Measurements from ENCODE around the gene FAM53A.
"Not testable (repeated sequence)": the region's sequence is repeated elsewhere in the genome, so short reads cannot be mapped to it uniquely, and the experiment has no call there.

FAM53A gene

DNA sequence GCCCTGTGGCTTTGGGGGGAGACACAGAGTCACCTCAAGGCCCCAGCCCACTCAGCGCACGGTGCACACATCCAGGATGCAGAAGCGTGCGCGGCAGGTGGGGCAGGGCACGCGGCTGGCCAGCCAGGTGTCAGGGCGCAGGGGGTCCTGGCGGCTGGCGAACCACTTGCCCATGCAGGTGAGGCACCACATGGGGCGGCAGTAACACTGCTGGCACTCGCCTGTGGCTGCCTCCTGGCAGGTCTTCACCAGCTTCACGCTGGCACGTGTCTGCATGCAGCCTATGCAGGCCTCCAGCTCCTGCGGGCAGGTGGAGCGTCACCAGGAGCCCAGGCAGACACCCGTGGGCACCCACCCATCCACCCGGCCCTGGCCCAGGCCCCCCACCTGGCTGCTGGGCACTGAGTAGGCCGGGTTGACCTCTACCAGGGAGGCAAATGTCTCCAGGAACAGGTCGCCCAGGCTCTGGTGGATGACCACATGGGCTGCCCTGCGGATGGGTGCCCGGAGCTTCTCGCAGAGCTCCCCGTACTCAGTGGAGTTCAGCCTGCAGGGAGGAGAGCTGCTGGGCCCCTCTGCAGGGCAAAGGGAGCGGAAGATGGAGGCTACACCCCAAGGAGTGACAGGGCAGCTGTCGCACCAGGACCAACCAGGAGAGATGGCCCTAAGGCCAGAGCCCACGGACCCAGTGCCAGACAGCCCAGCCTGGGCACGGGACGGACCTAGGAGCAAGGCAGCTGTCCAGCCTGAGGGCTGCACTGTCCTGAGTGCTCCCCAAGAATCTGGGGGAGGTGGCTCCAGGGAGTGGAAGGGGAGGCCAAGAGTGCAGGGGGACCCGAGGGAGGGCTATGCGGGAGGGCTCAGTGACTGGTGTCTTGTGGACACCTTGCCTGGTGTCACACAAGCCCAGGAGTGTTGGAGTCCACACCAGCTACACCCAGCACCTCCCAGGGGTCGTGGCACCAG, 33.3 kb upstream of the FAM53A start:
- no peak for DNase-seq (ENCODE audit: low spot score)

DNA sequence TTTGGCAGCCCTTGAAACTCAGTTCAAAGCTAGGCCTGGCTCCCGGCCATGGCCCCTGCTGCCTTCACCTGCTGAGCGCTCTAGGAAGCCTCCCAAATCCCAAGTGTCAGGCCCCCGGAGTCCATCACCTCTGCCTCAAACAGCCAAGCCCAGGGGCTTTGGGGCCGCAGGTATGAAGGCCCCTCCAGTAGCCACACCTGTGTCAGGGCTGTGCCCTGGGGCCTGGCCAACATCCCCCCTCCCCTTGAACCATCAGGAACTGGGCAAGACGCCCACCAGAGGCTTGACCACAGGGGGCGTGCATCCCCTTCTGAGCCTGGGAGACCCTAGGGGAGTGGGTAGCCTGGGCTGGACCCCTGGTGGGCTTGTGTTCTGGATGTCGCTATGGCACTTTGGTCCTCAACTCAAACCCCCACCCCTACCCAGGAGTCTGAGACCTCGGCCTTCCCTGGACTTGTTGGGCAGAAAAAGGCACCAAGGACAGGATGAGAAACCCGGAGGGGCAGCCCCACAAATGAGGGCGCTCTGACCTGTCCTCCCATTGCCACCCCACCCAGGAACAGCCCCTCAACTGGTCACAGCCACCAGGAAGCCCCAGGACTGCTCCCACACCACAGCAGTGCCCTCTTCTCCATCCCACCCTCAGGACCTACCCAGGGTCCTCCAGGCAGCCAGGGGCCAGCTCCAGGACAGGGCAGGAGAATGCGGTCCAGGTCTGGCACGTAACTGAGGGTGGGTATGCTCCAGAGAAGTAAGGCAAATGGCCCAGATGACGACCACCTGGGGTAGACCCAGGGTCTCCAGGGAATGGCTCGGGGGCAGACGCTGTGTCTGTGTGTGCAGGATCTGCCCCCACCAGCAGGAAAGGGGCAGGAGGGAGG, 32.2 kb upstream of the FAM53A start:
- DNase-seq (ENCODE audit: low spot score) = no peak

DNA sequence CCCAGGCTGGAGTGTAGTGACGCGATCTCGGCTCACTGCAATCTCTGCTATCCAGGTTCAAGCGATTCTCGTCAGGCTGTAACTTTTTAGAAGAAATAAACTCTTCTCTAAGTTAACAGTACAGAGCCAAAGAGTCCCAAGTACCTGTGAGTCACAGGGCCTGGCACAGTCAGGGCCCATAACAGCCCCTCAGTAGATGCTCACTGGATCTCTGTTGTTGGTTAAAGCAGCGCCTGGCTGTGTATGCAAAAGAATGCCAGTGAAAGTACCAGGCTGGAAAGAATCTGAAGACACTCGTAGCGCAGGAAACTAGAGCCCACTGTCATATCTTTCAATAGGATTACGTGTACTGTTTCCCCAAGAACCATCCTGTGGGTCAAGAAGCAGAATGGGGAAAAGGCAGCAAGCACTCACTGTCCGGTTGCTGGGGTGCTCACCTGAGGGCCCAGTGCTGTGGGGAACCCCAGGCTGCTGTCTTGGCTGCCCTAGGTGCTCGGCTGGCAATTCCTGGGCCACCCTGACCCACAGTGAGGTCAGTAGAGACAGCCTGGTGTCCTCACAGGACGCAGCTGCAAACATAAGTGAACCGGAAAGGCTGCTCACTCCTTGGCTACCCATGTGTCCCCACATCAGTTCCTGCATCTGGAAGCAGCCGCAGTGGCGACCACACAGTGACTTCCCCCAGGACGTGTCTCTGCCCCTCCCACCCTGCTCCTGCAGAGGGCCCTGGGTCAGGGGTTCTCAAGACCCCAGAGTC, 31.1 kb upstream of the FAM53A start:
- no peak for DNase-seq (ENCODE audit: low spot score)

DNA sequence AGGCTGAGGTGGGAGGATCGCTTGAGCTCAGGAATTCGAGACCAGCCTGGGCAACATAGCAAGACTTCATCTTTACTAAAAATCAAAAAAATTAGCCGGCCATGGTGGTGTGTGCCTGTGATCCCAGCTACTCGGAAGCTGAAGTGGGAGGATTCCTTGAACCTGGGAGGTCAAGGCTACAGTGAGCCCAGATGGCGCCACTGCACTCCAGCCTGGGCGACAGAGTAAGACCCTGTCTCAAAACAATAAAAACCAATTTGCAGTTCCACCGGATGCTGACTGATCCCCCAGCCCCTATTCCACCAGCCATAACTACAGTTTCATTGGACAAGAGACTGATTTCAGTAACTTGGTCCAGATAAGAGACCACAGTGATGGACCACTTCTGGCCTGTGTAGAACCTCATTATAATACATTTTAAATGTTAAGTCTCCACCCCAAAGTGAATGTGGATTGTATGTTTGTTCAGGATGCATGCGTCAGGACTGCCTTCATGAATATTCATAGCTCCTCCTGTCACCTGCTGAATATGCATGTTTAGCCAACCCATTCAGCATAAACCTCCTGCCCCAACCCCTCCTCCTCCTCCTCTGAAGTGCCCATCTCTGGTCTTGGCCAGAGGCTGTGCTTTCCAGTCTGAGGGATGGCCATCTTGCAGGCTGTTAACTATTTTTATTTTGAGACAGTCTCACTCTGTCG, 30.3 kb upstream of the FAM53A start:
- no peak for DNase-seq (ENCODE audit: low spot score)

DNA sequence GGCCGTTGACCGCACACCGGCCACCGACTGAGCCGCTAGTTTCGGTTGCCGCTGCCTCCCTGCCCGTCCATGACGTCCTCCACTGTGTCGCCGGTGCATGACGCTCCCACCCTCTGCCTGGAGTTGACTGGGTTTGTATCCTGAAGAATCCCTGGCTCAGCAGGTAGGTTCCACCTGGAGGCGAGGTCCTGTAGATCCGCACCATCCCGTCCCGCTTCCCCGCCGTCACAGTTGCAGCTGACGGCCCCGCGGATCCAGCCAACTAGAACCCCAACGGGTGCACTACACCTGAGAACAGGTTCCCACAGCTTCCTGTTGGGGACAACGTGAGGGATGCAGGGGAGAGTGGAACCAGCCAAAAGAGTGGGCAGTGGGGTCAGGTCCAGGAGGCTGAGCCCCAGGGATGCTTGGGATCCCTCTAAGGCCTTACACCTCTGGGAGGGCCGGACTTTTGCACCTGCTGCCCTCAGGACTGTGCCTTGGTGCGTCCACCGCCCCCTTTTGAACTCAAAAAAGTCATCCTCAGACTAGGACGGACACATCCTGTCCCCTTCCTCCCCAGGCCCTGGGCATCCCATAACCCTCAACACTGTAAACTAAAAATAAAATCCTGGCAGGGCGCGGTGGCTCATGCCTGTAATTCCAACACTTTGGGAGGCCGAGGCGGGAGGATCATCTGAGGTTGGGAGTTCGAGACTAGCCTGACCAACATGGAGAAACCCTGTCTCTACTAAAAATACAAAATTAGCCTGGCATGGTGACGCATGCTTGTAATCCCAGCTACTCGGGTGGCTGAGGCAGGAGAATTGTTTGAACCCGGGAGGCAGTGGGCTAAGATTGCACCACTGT, 29.1 kb upstream of the FAM53A start:
- no peak for DNase-seq (ENCODE audit: low spot score)

DNA sequence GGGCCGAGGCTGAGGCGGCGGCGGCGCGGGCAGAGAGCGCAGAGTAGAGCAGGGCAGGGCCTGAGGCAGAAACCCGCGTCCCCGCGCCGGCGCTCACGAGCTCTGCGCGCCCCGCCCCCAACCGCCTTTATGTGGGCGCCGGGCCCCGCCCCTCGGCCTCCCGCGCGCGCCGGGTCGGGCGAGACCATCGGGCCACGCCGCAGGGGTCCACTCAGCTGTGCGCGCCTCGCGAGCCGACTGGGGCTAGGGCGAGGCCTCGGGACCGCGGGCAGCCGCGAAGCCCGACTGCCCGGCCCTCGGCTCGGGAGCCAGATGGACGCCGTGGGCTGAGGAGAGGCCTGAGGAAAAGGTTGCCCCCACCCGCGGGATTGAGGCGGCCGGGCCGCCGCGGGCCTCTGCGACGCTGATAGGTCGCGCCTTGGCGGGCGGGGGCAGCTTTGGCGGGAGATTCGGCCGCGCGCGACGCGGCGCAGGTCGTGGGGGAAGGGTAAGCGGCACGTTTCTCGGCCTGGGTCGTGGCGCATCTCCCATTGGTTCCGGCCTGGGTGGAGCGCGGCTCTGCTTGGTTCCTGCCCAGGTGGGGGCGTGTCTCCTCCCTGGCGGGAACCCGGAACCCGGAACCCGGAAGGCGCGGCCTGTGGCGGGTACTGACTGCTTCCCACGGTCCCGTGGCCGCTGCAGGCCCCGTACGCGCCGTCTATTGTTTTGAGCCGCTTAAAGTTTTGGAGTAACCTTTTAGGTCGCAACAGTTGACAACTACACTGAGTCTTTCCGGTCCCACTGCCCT, 28.3 kb upstream of the FAM53A start, which contains the start of gene SLBP:
SLBP (minus strand) TSS at position 104 of the 787 bp plus-strand sequence. CDS start 131 bp downstream, outside the sequence.
- peak; percentile 89 for DNase-seq (ENCODE audit: low spot score)

DNA sequence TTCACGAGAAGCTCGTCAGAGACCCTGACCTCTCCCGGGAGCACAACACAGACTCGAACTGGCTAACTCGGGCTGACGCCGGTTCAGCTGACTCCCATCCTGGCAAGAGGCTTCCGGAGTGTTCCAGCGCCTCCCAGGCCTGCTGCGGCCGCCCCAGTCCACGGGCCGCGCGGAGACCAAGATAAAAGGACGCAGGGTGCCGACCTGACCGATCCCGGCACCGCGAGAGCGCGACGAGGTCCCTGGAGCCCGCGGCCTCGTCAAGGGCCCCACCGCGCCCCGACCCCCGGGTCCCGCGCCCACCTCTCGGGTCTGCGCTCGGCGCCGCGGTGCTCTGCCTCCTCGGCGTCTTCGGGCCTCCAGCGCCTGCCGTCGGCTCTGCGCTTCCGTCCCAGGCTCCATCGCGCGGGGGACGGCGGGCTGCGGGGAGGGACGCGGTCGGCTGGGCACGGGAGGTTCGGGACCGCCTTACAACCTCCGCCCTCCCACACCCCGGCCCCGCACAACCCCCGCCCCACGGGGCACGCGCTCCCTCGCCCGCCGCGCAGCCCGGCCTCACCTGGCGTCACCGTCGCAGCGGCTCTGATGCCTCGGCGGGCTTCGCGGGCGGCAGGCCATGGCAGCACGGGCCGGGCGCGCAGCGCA, 27.6 kb upstream of the FAM53A start:
- DNase-seq (ENCODE audit: low spot score) = peak; percentile 43

DNA sequence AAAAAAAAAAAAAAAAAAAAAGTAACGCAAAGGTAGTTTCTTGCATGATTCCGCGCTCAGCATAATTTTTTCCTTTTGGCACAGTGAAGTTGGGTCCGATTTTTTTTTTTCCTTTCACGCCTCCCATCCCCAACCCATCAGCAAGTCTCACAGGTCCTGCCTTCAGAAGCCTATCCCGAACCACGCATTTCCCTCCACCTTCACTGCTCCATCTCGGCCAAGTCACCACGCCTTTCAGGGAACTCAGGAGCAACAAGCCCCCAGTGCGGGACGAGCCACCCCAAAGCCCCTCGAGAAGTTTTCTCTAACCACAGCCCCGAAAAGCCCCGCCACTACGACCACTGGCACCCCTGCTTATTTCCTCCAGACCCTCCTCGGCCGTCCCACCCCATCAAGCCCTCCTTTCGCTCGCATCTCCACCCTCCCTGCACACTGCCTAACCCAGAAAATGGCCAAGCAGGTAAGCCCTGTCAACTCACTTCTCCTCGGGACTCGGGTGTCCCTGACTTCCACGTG, 27.0 kb upstream of the FAM53A start:
- DNase-seq (ENCODE audit: low spot score) = no peak

DNA sequence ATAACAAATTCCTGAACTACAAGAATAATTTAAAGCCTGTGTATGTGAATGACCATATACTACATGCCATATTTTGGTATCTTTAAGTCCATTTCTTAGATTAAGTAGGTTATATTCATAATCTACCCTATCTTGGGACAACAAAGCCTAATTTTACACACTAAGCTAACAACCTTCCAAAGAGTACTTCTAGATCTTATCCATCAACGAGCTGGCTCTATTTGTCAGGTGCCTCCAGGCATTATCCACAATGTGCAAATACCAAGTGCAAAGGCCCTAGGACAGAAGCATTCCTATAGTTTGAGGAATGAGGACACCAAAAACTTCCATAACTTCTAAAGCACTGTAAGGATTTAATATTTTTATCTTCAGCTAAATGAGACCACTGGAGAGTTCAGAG, 24.5 kb upstream of the FAM53A start:
- no peak for DNase-seq (ENCODE audit: low spot score)

DNA sequence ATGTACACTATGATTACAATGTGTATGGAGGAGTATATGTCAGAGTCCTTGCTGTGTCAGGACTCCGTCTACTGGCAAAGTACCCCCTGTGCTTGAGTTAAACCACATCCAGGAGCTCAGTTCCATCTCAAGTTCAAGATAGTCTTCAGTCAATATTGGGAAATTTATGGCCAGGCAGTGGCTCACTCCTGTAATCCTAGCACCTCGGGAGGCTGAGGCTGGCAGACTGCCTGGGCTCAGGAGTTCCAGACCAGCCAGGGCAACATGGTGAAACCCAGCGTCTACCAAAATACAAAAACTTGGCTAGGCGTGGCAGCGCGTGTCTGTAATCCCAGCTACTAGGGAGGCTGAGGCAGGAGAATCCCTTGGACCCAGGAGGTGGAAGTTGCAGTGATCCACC, 22.2 kb upstream of the FAM53A start:
- no peak for DNase-seq (ENCODE audit: low spot score)

DNA sequence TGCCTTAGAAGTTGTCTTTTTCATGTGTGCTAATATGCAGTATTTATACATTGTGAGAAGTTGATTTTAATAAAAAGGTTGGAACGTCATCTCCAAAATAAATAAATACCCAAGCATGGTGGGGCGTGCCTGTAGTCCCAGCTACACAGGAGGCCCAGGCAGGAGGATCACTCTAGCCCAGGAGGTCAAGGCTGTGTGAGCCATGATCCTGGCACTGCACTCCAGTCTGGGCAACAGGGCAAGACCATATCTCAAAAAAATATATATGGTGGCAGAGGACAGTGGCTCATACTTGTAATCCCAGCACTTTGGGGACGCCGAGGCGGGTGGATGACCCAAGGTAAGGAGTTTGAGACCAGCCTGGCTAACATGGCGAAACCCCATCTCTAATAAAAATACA, 21.6 kb upstream of the FAM53A start:
- no peak for DNase-seq (ENCODE audit: low spot score)

DNA sequence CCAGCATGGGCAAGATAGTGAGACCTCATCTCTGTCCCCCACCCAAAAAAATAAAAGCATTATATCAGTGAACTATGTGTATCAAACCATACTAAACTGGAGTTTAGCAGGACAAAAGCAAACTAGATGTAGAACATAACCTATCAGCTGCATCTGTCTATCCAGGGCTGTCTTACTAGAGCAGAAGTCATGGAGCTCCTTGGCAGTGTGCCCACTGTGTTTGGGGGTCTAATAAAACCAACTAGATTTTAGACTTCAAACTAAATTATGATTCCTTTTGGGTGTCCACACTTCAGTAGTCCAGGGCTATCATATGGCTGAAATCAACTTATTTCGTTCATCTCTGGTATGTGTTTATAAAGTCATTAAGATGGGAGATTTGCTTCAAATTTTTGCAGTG, 19.8 kb upstream of the FAM53A start:
- DNase-seq (ENCODE audit: low spot score) = no peak

DNA sequence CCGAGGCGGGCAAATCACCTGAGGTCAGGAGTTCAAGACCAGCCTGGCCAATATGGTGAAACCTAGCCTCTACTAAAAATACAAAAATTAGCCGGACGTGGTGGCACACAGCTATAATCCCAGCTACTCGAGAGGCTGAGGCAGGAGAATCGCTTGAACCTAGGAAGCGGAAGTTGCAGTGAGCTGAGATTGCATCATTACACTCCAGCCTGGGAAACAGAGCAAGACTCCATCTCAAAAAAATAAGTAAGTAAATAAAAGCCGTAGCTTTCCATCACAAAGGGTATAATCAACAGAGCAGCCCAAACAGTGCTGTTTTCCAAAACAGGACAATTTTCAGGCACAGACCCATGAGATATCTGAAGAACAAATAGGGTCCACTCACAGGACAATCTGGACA, 17.6 kb upstream of the FAM53A start:
- DNase-seq (ENCODE audit: low spot score) = not testable (repeated sequence)

DNA sequence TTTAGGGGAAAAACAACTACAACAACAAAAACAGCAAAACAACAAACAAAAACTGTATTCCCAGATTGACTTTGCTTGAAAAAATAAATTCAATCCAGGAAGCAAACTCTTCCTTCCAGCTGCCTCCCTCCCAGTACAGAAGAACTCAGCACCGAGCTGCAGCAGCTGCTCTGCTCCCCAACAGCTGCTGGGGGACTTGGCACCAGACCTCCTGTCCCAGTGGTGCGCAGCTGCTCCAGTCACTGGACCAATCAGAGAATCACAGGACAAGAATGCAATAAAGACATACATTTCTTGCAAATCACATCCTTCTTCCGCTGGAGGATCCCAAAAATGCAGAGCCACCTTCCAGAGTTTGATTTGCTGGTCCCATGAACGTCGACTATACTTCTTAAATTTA, 11.8 kb upstream of the FAM53A start:
- no peak for DNase-seq (ENCODE audit: low spot score)

DNA sequence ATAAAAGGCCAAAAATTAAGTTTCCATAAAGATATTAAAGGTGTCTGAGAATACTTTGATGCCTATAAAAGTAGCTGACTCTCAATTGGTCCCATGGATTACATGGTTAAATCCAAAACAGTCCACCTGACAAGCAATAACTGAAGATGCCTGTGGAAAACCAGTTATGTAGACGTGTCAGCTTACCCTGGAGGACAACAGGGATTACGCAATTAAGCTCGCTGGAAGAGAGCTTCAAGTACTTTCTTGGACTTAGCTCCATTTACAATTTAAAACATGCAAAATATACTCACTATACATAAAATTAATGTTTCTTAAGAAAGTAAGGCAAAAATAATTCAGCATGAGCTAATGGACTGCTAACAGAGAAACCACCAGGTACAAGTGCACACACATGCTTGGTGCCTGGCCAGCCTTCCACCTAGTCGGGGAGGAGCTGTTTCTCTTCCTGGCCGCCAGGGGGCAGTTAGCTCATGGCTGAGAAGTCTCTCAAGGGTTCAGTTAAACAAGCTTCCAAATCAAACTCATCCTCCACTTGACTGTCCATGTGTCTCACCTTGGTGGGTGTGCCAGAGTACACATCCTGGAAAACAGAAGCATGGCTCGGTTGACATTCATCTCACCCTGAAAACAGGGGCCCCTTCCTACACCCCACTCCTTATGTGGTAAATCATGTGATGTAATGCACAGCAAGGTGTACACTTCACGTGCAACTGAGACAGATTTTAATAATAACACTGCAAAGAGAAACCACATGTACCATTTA, 9.2 kb upstream of the FAM53A start:
- DNase-seq (ENCODE audit: low spot score) = peak; percentile 85

DNA sequence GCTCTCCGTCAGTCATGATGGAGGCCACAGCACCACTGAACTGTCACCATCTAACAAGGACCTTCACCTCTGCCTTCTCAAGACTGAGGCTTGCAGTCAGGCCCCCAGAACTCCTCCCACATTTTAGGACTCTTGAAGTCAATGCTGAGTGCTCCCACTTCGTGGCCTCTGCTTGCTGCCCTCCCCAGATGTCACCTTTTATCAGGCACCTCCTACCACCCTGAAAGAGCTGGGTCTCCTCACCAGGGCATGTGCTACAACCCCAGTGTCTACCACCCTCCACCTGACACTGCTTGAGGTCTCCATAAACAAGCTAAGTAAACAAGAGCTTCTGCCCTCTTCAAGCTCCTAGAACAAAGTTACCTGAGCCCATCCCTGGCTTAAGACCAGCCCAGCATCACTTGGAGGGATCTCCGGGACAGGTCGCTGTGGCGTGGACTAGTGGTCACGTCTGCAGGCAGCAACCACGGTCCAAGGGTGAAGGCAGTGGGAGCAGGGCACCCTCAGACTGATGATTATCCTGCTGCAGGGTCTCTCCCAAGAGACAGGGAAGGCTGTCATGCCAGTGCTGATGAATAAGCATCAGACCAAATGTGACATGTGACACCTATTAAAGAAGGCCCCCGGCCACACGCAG, 7.7 kb upstream of the FAM53A start:
- DNase-seq (ENCODE audit: low spot score) = no peak

DNA sequence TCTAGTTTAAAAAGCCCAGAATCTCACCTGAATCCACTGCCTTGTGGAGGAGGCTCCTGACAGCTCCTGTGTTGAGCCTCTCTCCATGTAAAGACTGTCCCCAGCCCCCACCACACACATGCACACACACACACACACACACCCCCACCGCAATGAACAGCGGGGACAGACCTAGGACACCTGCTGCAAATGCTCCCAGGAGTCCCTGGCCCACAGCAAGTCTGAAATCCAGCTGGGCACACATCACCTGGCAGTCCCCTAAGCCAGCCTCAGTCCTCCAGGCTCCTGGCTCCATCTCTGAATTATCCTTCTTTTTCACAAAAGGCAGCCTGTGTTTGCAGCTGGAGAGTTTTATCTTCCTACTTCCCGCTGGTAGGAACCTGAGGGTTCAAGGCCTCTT, 6.6 kb upstream of the FAM53A start:
- DNase-seq (ENCODE audit: low spot score) = no peak

Measured in hematopoietic multipotent progenitor cell treated with erythropoietin and hydrocortisone succinate and interleukin-3 and kit ligand, for 17 days (in vitro differentiated cells).